HEK293T (cell line): ENCODE results near the gene GRK6.

Experiments
- CTCF ChIA-PET: fragments of 350-600 bp; formaldehyde crosslinking; extraction: SDS; loops from one replicate; lab custom pipeline; 2021; ENCODE audit warnings: antibody characterized with exemption, inconsistent platforms; lab: Yijun Ruan, JAX
- POLR2A ChIA-PET: fragments of 350-600 bp; formaldehyde crosslinking; extraction: SDS; loops from one replicate; lab custom pipeline; 2020; ENCODE audit warnings: antibody characterized with exemption, inconsistent platforms; lab: Yijun Ruan, JAX
- DNase-seq: peaks from one replicate; pipeline ENCODE4 v3.0.0; 2012; ENCODE audit warnings: mixed read lengths; ENCODE audit errors: extremely low spot score
- ARNT ChIP-seq: fragments of 450-650 bp; IDR thresholded peaks from 2 replicates; pipeline ENCODE4 v1.6.1; 2017; ENCODE audit warnings: mild to moderate bottlenecking
- BHLHE40 ChIP-seq: fragments of 450-650 bp; IDR thresholded peaks from 2 replicates; pipeline ENCODE4 v1.6.1; 2016; ENCODE audit warnings: mild to moderate bottlenecking, moderate library complexity, borderline replicate concordance
- CTBP1 ChIP-seq: fragments of 450-650 bp; IDR thresholded peaks from 2 replicates; pipeline ENCODE4 v1.6.1; 2016; ENCODE audit warnings: borderline replicate concordance
- ELF4 ChIP-seq: fragments of 450-650 bp; IDR thresholded peaks from 2 replicates; pipeline ENCODE4 v1.6.1; 2017; ENCODE audit warnings: antibody characterized with exemption
- FOXA1 ChIP-seq: fragments of 450-650 bp; IDR thresholded peaks from 2 replicates; pipeline ENCODE4 v1.6.1; 2016; ENCODE audit warnings: mild to moderate bottlenecking
- FOXK2 ChIP-seq: fragments of 450-650 bp; IDR thresholded peaks from 2 replicates; pipeline ENCODE4 v1.6.1; 2016; ENCODE audit warnings: mild to moderate bottlenecking
- FOXM1 ChIP-seq: fragments of 450-650 bp; IDR thresholded peaks from 2 replicates; pipeline ENCODE4 v1.6.1; 2017; ENCODE audit warnings: mild to moderate bottlenecking, borderline replicate concordance
- HDGF ChIP-seq: fragments of 450-650 bp; IDR thresholded peaks from 2 replicates; pipeline ENCODE4 v1.6.1; 2017; ENCODE audit warnings: antibody characterized with exemption, borderline replicate concordance
- L3MBTL2 ChIP-seq: fragments of 450-650 bp; conservative IDR thresholded peaks from 2 replicates; pipeline ENCODE4 v1.6.1; 2016; ENCODE audit warnings: mild to moderate bottlenecking
- LEF1 ChIP-seq: fragments of 450-650 bp; IDR thresholded peaks from 2 replicates; pipeline ENCODE4 v1.6.1; 2017; ENCODE audit warnings: mild to moderate bottlenecking, borderline replicate concordance
- NFRKB ChIP-seq: fragments of 450-650 bp; IDR thresholded peaks from 2 replicates; pipeline ENCODE4 v1.6.1; 2016; ENCODE audit warnings: mild to moderate bottlenecking, moderate library complexity
- PKNOX1 ChIP-seq: fragments of 450-650 bp; IDR thresholded peaks from 2 replicates; pipeline ENCODE4 v1.6.1; 2016
- SP1 ChIP-seq: fragments of 450-650 bp; IDR thresholded peaks from 2 replicates; pipeline ENCODE4 v1.6.1; 2017
- SUZ12 ChIP-seq: fragments of 450-650 bp; IDR thresholded peaks from 2 replicates; pipeline ENCODE4 v1.6.1; 2016; ENCODE audit warnings: mild to moderate bottlenecking
- TARDBP ChIP-seq: fragments of 450-650 bp; IDR thresholded peaks from 2 replicates; pipeline ENCODE4 v1.6.1; 2016
- ZNF384 ChIP-seq: fragments of 450-650 bp; IDR thresholded peaks from 2 replicates; pipeline ENCODE4 v1.6.1; 2016

GRK6 gene

GRCh38 chr5:177478711-177479646 lies 52.5 kb downstream of the GRK6 start:
- CTCF ChIA-PET, result interaction anchor here (1.8 kb wide), 1 partner anchor 12 kb away, joined by 4 read pairs; no protein-coding TSS in a partner anchor
- POLR2A ChIA-PET, result interaction anchor here (1.1 to 1.2 kb wide), 2 partner anchors 9 to 725 kb away, joined by 3 to 4 read pairs; partner anchors contain the start of gene HNRNPAB
- no peak for TF ChIP-seq FOXM1
- no peak for TF ChIP-seq PKNOX1
- no peak for TF ChIP-seq SP1
- TF ChIP-seq L3MBTL2, result no peak
- TF ChIP-seq FOXK2, result no peak
- TF ChIP-seq SUZ12, result no peak
- no peak for TF ChIP-seq LEF1
- no peak for TF ChIP-seq BHLHE40
- no peak for TF ChIP-seq ARNT
- TF ChIP-seq ELF4, result no peak
- TF ChIP-seq HDGF, result no peak
- no peak for TF ChIP-seq FOXA1
- TF ChIP-seq ZNF384, result no peak
- TF ChIP-seq CTBP1, result no peak
- TF ChIP-seq TARDBP, result no peak
- no peak for TF ChIP-seq NFRKB
- no peak for DNase-seq

GRCh38 chr5:177479774-177480173 lies 53.3 kb downstream of the GRK6 start:
- DNase-seq, result no peak
- CTCF ChIA-PET, result no interaction called here
- TF ChIP-seq FOXK2 (no peak), LEF1 (no peak), HDGF (no peak), SUZ12 (no peak), L3MBTL2 (no peak)
- POLR2A ChIA-PET, result no interaction called here

GRCh38 chr5:177482359-177482795 lies 55.9 kb downstream of the GRK6 start:
- POLR2A ChIA-PET, result no interaction called here
- TF ChIP-seq L3MBTL2 (no peak), FOXK2 (no peak), SP1 (no peak), ARNT (no peak), FOXA1 (no peak), LEF1 (no peak), NFRKB (no peak), TARDBP (no peak), PKNOX1 (no peak), HDGF (no peak)
- DNase-seq, result no peak
- CTCF ChIA-PET, result no interaction called here

- no peak for DNase-seq
- no peak for TF ChIP-seq PKNOX1
- no peak for TF ChIP-seq NFRKB
- TF ChIP-seq L3MBTL2, result no peak
- no peak for TF ChIP-seq ELF4
- no peak for TF ChIP-seq CTBP1
- no peak for TF ChIP-seq HDGF
- no peak for TF ChIP-seq LEF1
- TF ChIP-seq ZNF384, result no peak
- TF ChIP-seq SP1, result no peak
- ChIA-PET CTCF (no interaction called here), POLR2A (no interaction called here)
These were observed 56.6 kb downstream of the GRK6 start for GRCh38 chr5:177483042-177483441.

- ChIA-PET POLR2A (no interaction called here), CTCF (no interaction called here)
- DNase-seq, result no peak
- no peak for TF ChIP-seq PKNOX1
- no peak for TF ChIP-seq CTBP1
- TF ChIP-seq L3MBTL2, result no peak
- TF ChIP-seq FOXK2, result no peak
- no peak for TF ChIP-seq BHLHE40
- TF ChIP-seq ZNF384, result no peak
- no peak for TF ChIP-seq SP1
- TF ChIP-seq TARDBP, result no peak
- no peak for TF ChIP-seq LEF1
- TF ChIP-seq FOXM1, result no peak
These were observed 57.8 kb downstream of the GRK6 start for GRCh38 chr5:177483994-177484901.
